Progenitor cell of endocrine pancreas (in vitro differentiated cells): ENCODE results near the gene DHX40. TPM values are rescaled to one million over a fixed set of nuclear protein-coding genes. Genes with fewer than 3 reads are reported as not detected.
"Not testable (repeated sequence)": the region's sequence is repeated elsewhere in the genome, so short reads cannot be mapped to it uniquely, and the experiment has no call there.

Experiments used
- DNase-seq: peaks from one replicate; pipeline ENCODE4 v3.0.0; 2021; ENCODE audit warnings: low spot score; ENCODE audit not compliant: unreplicated experiment
- H3K27ac Mint-ChIP-seq: 2 replicates; pipeline ENCODE4 v1.8.0; 2021; ENCODE audit warnings: mild to moderate bottlenecking, moderate library complexity, mixed read lengths
- H3K27me3 Mint-ChIP-seq: 2 replicates; pipeline ENCODE4 v1.8.0; 2021; ENCODE audit warnings: mixed read lengths
- H3K36me3 Mint-ChIP-seq: 2 replicates; pipeline ENCODE4 v1.8.0; 2022; ENCODE audit warnings: mixed read lengths; ENCODE audit not compliant: insufficient read depth
- H3K4me1 Mint-ChIP-seq: 2 replicates; pipeline ENCODE4 v1.8.0; 2021; ENCODE audit warnings: low read depth, mixed read lengths
- H3K4me3 Mint-ChIP-seq: 2 replicates; pipeline ENCODE4 v1.8.0; 2021; ENCODE audit warnings: low read depth, mild to moderate bottlenecking, moderate library complexity, mixed read lengths
- H3K9me3 Mint-ChIP-seq: 2 replicates; pipeline ENCODE4 v1.8.0; 2021; ENCODE audit warnings: low read depth, mixed read lengths
- CTCF ChIP-seq: fragments of 200-600 bp; sonication (generic); IDR thresholded peaks from one replicate; pipeline ENCODE4 v1.5.0; 2021; ENCODE audit warnings: antibody characterized with exemption, mild to moderate bottlenecking; ENCODE audit not compliant: unreplicated experiment
- total RNA-seq: library from RNA; stranded (reverse); gene quantifications from 2 replicates; pipeline ENCODE4 v1.2.1, GENCODE V29; 2021

DHX40 gene
- total RNA-seq, 1 donor from 2014 or later, result 67.9 TPM

DNA sequence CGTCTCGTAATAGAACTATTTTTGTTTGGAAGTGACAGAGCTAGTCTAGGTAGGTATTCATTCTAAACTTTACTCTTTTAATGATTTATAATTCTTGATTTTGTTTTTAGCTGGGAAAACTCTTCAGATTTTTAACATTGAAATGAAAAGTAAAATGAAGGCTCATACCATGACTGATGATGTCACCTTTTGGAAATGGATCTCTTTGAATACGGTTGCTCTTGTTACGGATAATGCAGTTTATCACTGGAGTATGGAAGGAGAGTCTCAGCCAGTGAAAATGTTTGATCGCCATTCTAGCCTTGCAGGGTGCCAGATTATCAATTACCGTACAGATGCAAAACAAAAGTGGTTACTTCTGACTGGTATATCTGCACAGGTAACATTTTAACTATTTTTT is 81.9 kb downstream of the DHX40 start:
- Mint-ChIP-seq H3K27ac (no peak overlapping the region), H3K9me3 (peaks cover 9% of the 10 kb centered on the region), H3K36me3 (peaks cover 37% of the 10 kb centered on the region), H3K4me3 (no peak overlapping the region), H3K27me3 (no peaks in the 10 kb centered on the region), H3K4me1 (peaks cover 14% of the 10 kb centered on the region)
- no peak for TF ChIP-seq CTCF
- DNase-seq, result no peak

- Mint-ChIP-seq H3K9me3 (peaks cover 12% of the 10 kb centered on the region), H3K4me1 (peaks cover 3% of the 10 kb centered on the region), H3K27ac (no peak overlapping the region), H3K27me3 (no peaks in the 10 kb centered on the region), H3K4me3 (no peak overlapping the region), H3K36me3 (peaks cover 50% of the 10 kb centered on the region)
- no peak for TF ChIP-seq CTCF
- no peak for DNase-seq
These were observed 84.5 kb downstream of the DHX40 start for GRCh38 chr17:59649886-59650285.

GRCh38 chr17:59650642-59651041 is 85.2 kb downstream of the DHX40 start:
- no peak for TF ChIP-seq CTCF
- DNase-seq, result no peak
- peaks cover 3% of the 10 kb centered on the region for H3K4me1 Mint-ChIP-seq
- no peaks in the 10 kb centered on the region for H3K27me3 Mint-ChIP-seq
- H3K4me3 Mint-ChIP-seq, result no peak overlapping the region
- H3K27ac Mint-ChIP-seq, result no peak overlapping the region
- peaks cover 48% of the 10 kb centered on the region for H3K36me3 Mint-ChIP-seq
- peaks cover 12% of the 10 kb centered on the region for H3K9me3 Mint-ChIP-seq

DNA sequence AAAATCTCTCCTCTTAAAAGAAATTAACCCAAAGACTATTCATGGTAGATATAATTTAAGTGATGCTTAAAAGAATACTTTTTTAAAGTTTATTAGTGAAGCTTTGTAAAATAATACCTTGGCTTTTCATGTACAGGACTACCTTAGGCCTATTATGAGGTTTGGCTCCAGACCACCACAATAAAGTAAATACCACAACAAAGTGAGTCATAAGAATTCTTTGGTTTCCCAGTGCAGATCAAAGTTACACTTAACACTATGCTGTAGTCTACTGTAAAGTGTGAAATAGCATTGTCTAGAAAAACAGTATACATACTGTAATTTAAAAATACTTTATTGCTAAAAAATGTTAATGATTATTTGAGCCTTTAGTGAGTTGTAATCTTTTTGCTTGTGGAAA is 85.9 kb downstream of the DHX40 start:
- no peak for TF ChIP-seq CTCF
- no peak overlapping the region for H3K27ac Mint-ChIP-seq
- H3K9me3 Mint-ChIP-seq, result peaks cover 12% of the 10 kb centered on the region
- H3K36me3 Mint-ChIP-seq, result peaks cover 50% of the 10 kb centered on the region
- H3K4me3 Mint-ChIP-seq, result no peak overlapping the region
- no peaks in the 10 kb centered on the region for H3K27me3 Mint-ChIP-seq
- H3K4me1 Mint-ChIP-seq, result peaks cover 3% of the 10 kb centered on the region
- DNase-seq, result no peak

GRCh38 chr17:59652119-59652518 is 86.7 kb downstream of the DHX40 start:
- peaks cover 12% of the 10 kb centered on the region for H3K9me3 Mint-ChIP-seq
- H3K4me1 Mint-ChIP-seq, result no peaks in the 10 kb centered on the region
- no peak overlapping the region for H3K27ac Mint-ChIP-seq
- H3K4me3 Mint-ChIP-seq, result no peak overlapping the region
- H3K36me3 Mint-ChIP-seq, result peaks cover 45% of the 10 kb centered on the region
- DNase-seq, result no peak
- no peaks in the 10 kb centered on the region for H3K27me3 Mint-ChIP-seq
- no peak for TF ChIP-seq CTCF

DNA sequence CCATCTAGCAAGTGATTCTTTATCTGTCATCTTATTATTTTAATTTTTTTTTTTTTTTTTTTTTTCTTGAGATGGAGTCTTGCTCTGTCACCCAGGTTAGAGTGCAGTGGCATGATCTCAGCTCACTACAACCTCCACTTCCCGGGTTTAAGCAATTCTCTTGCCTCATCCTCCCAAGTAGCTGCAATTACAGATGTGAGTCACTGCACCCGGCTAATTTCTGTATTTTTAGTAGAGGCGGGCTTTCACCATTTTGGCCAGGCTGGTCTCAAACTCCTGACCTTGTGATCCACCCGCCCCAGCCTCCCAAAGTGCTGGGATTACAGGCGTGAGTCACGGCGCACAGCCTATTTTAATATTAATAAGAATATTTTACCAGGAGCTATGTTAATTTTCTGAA is 91.2 kb downstream of the DHX40 start:
- not testable (repeated sequence) for H3K4me1 Mint-ChIP-seq, H3K4me3 Mint-ChIP-seq, H3K27me3 Mint-ChIP-seq, H3K9me3 Mint-ChIP-seq, DNase-seq, H3K27ac Mint-ChIP-seq
- peaks cover 36% of the 10 kb centered on the region for H3K36me3 Mint-ChIP-seq

Other genes with a start within 250 kb of the DHX40 start
- gene YPEL2, start 234.0 kb upstream of the DHX40 start, total RNA-seq, result 39.9 and 40.8 TPM in 2 replicates
- 185 and 195 TPM in 2 replicates for gene CLTC, start 54.3 kb downstream of the DHX40 start, total RNA-seq
- gene PTRH2, start 141.8 kb downstream of the DHX40 start, total RNA-seq, result 19.2 and 23.8 TPM in 2 replicates
- 162 and 177 TPM in 2 replicates for gene VMP1, start 142.0 kb downstream of the DHX40 start, total RNA-seq